Heart left ventricle (tissue), 16 donors: ENCODE data around the gene MCC. TPM values are rescaled to one million over a fixed set of nuclear protein-coding genes. Genes with fewer than 3 reads are reported as not detected.

Experiments
- ATAC-seq, 4 donors: fragments of 200-7000 bp; cut with Tn5 transposase; one replicate each; pipeline ENCODE4 v1.9.1; 2020 to 2022; ENCODE audit warnings: moderate library complexity in 4 of 4, mild to moderate bottlenecking in 3 of 4, moderate number of reproducible peaks in 1 of 4
- DNase-seq, 5 donors: peaks; one replicate each; pipeline ENCODE4 v3.0.0-alpha.2; 2020
- H3K27ac ChIP-seq, 12 donors: fragments of 200-600 bp; sonication (generic) in 4 of 12; one replicate each; pipeline versions ENCODE4 v1.5.0 to v1.8.0; 2016 to 2022; ENCODE audit warnings: mild to moderate bottlenecking in 2 of 12
- H3K27me3 ChIP-seq, 9 donors: fragments of 200-600 bp; sonication (generic) in 2 of 9; one replicate each; pipeline versions ENCODE4 v1.5.1 to v1.8.0; 2016 to 2022; ENCODE audit warnings: mild to moderate bottlenecking in 3 of 9
- H3K36me3 ChIP-seq, 9 donors: fragments of 200-600 bp; sonication (generic) in 2 of 9; one replicate each; pipeline versions ENCODE4 v1.5.0 to v1.8.0; 2018 to 2022; ENCODE audit warnings: mild to moderate bottlenecking in 2 of 9
- H3K4me1 ChIP-seq, 12 donors: fragments of 200-600 bp; sonication (generic) in 4 of 12; one replicate each; pipeline versions ENCODE4 v1.5.0 to v1.8.0; 2016 to 2022; ENCODE audit warnings: mild to moderate bottlenecking in 3 of 12
- H3K4me3 ChIP-seq, 12 donors: fragments of 200-600 bp; sonication (generic) in 4 of 12; one replicate each; pipeline versions ENCODE4 v1.5.0 to v1.8.0; 2017 to 2022; ENCODE audit warnings: mild to moderate bottlenecking in 9 of 12, moderate library complexity in 4 of 12
- H3K9me3 ChIP-seq, 12 donors: fragments of 200-600 bp; sonication (generic) in 4 of 12; one replicate each; pipeline versions ENCODE4 v1.5.0 to v1.8.0; 2016 to 2022; ENCODE audit warnings: mild to moderate bottlenecking in 1 of 12
- CTCF ChIP-seq, 12 donors: fragments of 200-600 bp; sonication (generic) in 4 of 12; IDR thresholded peaks; one replicate each; pipeline versions ENCODE4 v1.5.0 to v1.8.0; 2018 to 2022; ENCODE audit warnings: antibody characterized with exemption in 12 of 12, mild to moderate bottlenecking in 5 of 12
- POLR2A ChIP-seq, 2 donors: fragments of 450-650 bp; IDR thresholded peaks; one replicate each; pipeline ENCODE4 v1.6.1; 2017; ENCODE audit warnings: antibody characterized with exemption in 2 of 2, mild to moderate bottlenecking in 2 of 2, moderate library complexity in 2 of 2
- WGBS, 4 donors: extraction: QIAGEN DNeasy Blood & Tissue Kit in 2 of 4; methylation state at CpG; one replicate each; pipeline versions ENCODE4 v1.1.5 to v1.1.7; 2013 to 2018; 5-methylcytosine and 5-hydroxymethylcytosine counted together
- intact Hi-C, 10 donors: fragments of 100-400 bp; cut with DNase I; formaldehyde crosslinking; loops; one replicate each; pipeline versions ENCODE4 v1.11.1 to v1.14.2; 2022
- polyA plus RNA-seq, 2 donors: library from polyadenylated mRNA; stranded (reverse); fragments of 200-250 nt; gene quantifications; one replicate each; pipeline ENCODE4 v1.2.3, GENCODE V29; 2013
- total RNA-seq, 9 donors: library from RNA; depleted of rRNA in 2 of 9; stranded (reverse); fragments of >200 nt in 2 of 9; fragmentation: NEBNext Ultra II Directional in 3 of 9; extraction: Animal tissue kit (Norgen Biotek cat#: 25700) in 3 of 9; gene quantifications; one replicate each; pipeline versions ENCODE4 v1.1.0 to v1.2.4, GENCODE V29; 2016 to 2023
- donor health status: ischemic (EF 13 %, LVEDD 7.1; RV severe dilation, severe dysfunction).
- donor health status: healthy with polysubstance abuse.
- donor health status: DM: no; HTN: yes; CAD: no.
- donor health status: DM: no; HTN: no; CAD: no.
- donor health status: ischemic (EF 25% LVEDD 6.9; RV normal size, moderate dysfunction).
- donor health status: ischemic (EF 25% LVEDD 5.7; RV mildly dilated, moderate dysfunction).
- donor health status: healthy.
- donor health status: DM: yes; HTN: yes; CAD: no.
- donor health status: ischemic (EF 35%, LVEDD 5.7; RV mildly dilated, moderate dysfunction).
- donor health status: nonischemic (EF 11% LVEDD 7.7; RV severe dilation, severe dysfunction).
- donor health status: DM: yes; HTN: yes; CAD: no.
- donor health status: PGD.
- donor health status: ischemic (EF 29% LVEDD 5.4; RV normal size, mild dysfunction).
- donor health status: nonischemic (EF 23%, LVEDD 6.1; RV moderate dilation, normal function).

Gene MCC
- total and polyA plus RNA-seq, 11 donors: 6.1 to 33.8 (median 24.3) TPM

DNA sequence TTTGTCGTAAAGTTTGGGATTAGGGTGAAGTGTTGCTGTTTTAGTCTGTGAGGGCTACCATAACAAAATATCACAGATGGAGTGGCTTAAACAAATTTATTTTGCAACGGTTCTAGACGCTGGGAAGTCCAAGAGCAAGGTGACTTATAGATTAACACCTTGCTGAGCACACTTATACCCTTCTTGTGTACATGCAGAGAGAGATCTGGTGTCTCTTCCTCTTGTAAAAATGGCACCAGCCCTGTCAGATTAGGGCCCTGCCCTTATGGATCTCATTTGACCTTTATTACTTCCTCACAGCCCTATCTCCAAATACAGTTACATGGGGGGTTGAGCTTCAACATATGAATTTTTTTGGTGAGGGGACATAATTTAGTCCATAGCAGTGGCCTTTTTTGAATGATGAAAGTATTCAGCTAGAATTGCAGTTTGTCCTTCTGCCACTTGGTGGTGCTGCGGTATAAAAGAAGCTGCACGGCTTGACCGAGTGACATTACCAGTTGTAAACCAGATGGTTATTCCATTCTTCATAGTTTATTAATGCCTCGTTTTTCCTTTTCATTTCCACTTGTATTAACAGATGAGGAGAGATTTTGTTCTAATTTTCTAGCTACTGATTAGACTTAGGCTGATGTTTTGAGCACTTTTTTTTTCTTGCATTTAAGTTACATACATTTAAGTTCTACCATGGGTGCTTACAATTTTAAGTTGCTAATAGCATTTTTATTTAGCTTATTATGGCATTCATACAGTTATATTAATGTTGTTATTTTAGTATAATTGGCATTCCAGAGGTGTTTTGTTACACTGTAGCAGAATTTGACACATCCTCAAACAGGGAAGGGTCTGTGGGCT lies 492.3 kb downstream of the MCC start:
- TF ChIP-seq CTCF (IDR thresholded peaks at IDR 0.05): peak; percentile 84 to 96 (median 92)
- TF ChIP-seq POLR2A (IDR thresholded peaks at IDR 0.05): no peak
- no peaks in the 10 kb centered on the region for H3K9me3 ChIP-seq
- H3K27ac ChIP-seq: no peak overlapping the region
- no peak overlapping the region for H3K4me3 ChIP-seq
- H3K36me3 ChIP-seq: peaks cover 0 to 59% (median 45%) of the 10 kb centered on the region in 9 donors
- H3K27me3 ChIP-seq: no peaks in the 10 kb centered on the region
- intact Hi-C loops: loop anchor here (2.0 to 10.0 kb wide), 10 partner anchors 326 to 611 kb away; partner anchors contain the start of gene YTHDC2 (in 10 of the 10)
- DNase-seq (peak in 4 of 5 donors; percentile 55 to 69 (median 62)), ATAC-seq (peak in 3 of 4 donors; percentile 69 to 84 (median 84))
- WGBS, 4 donors: 20 to 25% (median 24%) methylated on average over 7 of the region's 7 CpGs
- peaks cover 0 to 14% (median 5%) of the 10 kb centered on the region in 12 donors for H3K4me1 ChIP-seq

DNA sequence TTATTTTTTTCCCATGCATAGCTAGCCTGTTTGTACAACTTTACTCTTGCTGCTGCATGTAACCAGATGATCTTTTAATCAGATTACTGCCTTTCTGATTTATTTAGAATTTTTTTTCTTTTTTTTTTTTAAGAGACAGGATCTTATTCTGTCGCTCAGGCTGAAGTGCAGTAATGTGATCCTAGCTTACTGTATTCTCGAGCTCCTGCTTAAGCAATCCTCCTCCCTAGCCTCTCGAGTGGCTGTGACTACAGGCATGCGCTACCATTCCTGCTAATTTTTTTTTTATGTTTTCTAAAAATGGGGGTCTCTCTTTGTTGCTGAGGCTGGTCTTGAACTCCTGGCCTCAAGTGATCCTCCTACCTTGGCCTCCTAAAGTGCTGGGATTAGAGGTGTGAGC lies 502.0 kb downstream of the MCC start:
- DNase-seq (no peak), ATAC-seq (no peak)
- intact Hi-C loops: no loop called here
- no peak for TF ChIP-seq CTCF (IDR thresholded peaks at IDR 0.05)
- TF ChIP-seq POLR2A (IDR thresholded peaks at IDR 0.05): no peak
- Histone ChIP-seq H3K4me3 (no peak overlapping the region), H3K36me3 (peaks cover 0 to 40% (median 6%) of the 10 kb centered on the region in 9 donors), H3K4me1 (peaks cover 0 to 21% (median 10%) of the 10 kb centered on the region in 12 donors), H3K9me3 (no peaks in the 10 kb centered on the region), H3K27ac (no peak overlapping the region), H3K27me3 (no peaks in the 10 kb centered on the region)
- WGBS, 4 donors: 93 to 96% (median 94%) methylated on average over 4 of the region's 4 CpGs

GRCh38 chr5:112983363-112983762 lies 504.9 kb downstream of the MCC start:
- H3K4me3 ChIP-seq: no peak overlapping the region
- WGBS, 4 donors: 55 to 66% (median 63%) methylated on average over 2 of the region's 2 CpGs
- ATAC-seq (no peak), DNase-seq (no peak)
- H3K36me3 ChIP-seq: peaks cover 0 to 38% (median 0%) of the 10 kb centered on the region in 9 donors
- H3K27me3 ChIP-seq: no peaks in the 10 kb centered on the region
- TF ChIP-seq POLR2A (IDR thresholded peaks at IDR 0.05) (no peak), CTCF (IDR thresholded peaks at IDR 0.05) (no peak)
- intact Hi-C loops: no loop called here
- peaks cover 0 to 47% (median 29%) of the 10 kb centered on the region in 12 donors for H3K4me1 ChIP-seq
- H3K9me3 ChIP-seq: no peaks in the 10 kb centered on the region
- peak overlapping the region in 1 of 12 donors; percentile 1 for H3K27ac ChIP-seq

- H3K4me3 ChIP-seq: peak overlapping the region in 6 of 12 donors; percentile 2 to 31 (median 10)
- peaks cover 0 to 18% (median 0%) of the 10 kb centered on the region in 9 donors for H3K36me3 ChIP-seq
- ATAC-seq (no peak), DNase-seq (no peak)
- TF ChIP-seq CTCF (IDR thresholded peaks at IDR 0.05): no peak
- no peak for TF ChIP-seq POLR2A (IDR thresholded peaks at IDR 0.05)
- 57 to 60% (median 59%) methylated on average over 3 of the region's 3 CpGs for WGBS, 4 donors
- no peaks in the 10 kb centered on the region for H3K27me3 ChIP-seq
- intact Hi-C loops: loop anchor here in 6 of 10 donors (5.0 to 10.0 kb wide), 3 partner anchors 55 to 117 kb away; partner anchors contain the start of genes REEP5 (in 4 of the 6) and SRP19 (in 2 of the 6)
- no peak overlapping the region for H3K27ac ChIP-seq
- no peaks in the 10 kb centered on the region for H3K9me3 ChIP-seq
- H3K4me1 ChIP-seq: peaks cover 0 to 62% (median 42%) of the 10 kb centered on the region in 12 donors
These were observed 508.5 kb downstream of the MCC start for GRCh38 chr5:112979723-112980122.
